Peyer's patch (tissue), 4 donors: ENCODE results near the gene MTERF2.

Experiments used
- CTCF ChIP-seq, 6 experiments: fragments of 450-650 bp in 4 of 6; fragments of 200-600 bp in 2 of 6; sonication (generic) in 1 of 6; IDR thresholded peaks; one replicate each; pipeline ENCODE4 v1.5.1; 2017 to 2019; ENCODE audit warnings: antibody characterized with exemption in 6 of 6, mild to moderate bottlenecking in 3 of 6, moderate library complexity in 1 of 6
- POLR2A ChIP-seq, 2 donors: fragments of 450-650 bp; IDR thresholded peaks; one replicate each; pipeline ENCODE4 v1.5.1; 2017; ENCODE audit warnings: antibody characterized with exemption in 2 of 2, mild to moderate bottlenecking in 2 of 2, moderate library complexity in 2 of 2

- TF ChIP-seq POLR2A (IDR thresholded peaks at IDR 0.05) (no peak), CTCF (IDR thresholded peaks at IDR 0.05) (no peak)
Observed at GRCh38 chr12:107011519-107011918, 24.6 kb upstream of the MTERF2 start.
